Left ventricle myocardium inferior (tissue), 1 donor: Measurements from ENCODE around the gene GATA1. TPM values are rescaled to one million over a fixed set of nuclear protein-coding genes. Genes with fewer than 3 reads are reported as not detected.

Experiments
- DNase-seq: peaks from one replicate; pipeline ENCODE4 v3.0.0-alpha.2; 2020
- H3K27ac ChIP-seq: fragments of 200-600 bp; replicated peaks from 2 replicates; pipeline ENCODE4 v1.8.0; 2021
- H3K27me3 ChIP-seq: fragments of 200-600 bp; 2 replicates; pipeline ENCODE4 v1.8.0; 2021; ENCODE audit warnings: low read depth
- H3K36me3 ChIP-seq: fragments of 200-600 bp; 2 replicates; pipeline ENCODE4 v1.8.0; 2021
- H3K4me1 ChIP-seq: fragments of 200-600 bp; 2 replicates; pipeline ENCODE4 v1.8.0; 2021
- H3K4me3 ChIP-seq: fragments of 200-600 bp; 2 replicates; pipeline ENCODE4 v1.8.0; 2021; ENCODE audit warnings: mild to moderate bottlenecking, moderate library complexity
- H3K9me3 ChIP-seq: fragments of 200-600 bp; replicated peaks from 2 replicates; pipeline ENCODE4 v1.8.0; 2021
- intact Hi-C: fragments of 100-400 bp; cut with micrococcal nuclease; formaldehyde crosslinking; loops from one replicate; pipeline ENCODE4 v1.11.0; 2022
- total RNA-seq: library from RNA; stranded (reverse); fragmentation: NEBNext Ultra II Directional; extraction: Animal tissue kit (Norgen Biotek cat#: 25700); gene quantifications from one replicate; pipeline ENCODE4 v1.2.1, GENCODE V29; 2021
- TF ChIP-seq, protein P1 (sequence below): fragments of 200-600 bp; IDR thresholded peaks from 2 replicates; pipeline ENCODE4 v1.8.0; 2021; ENCODE audit warnings: antibody characterized with exemption, mild to moderate bottlenecking, borderline replicate concordance
- donor health status: DM: no; HTN: yes; CAD: no; lungs with severe emphysema.

GATA1 gene
- total RNA-seq, 1 donor from 2014 or later = not detected

- intact Hi-C loops = no loop called here
- Histone ChIP-seq H3K27ac (no peak overlapping the region), H3K4me3 (no peak overlapping the region), H3K4me1 (no peaks in the 10 kb centered on the region), H3K36me3 (peaks cover 33% of the 10 kb centered on the region), H3K9me3 (no peaks in the 10 kb centered on the region), H3K27me3 (peaks cover 17% of the 10 kb centered on the region)
- DNase-seq = no peak
- TF ChIP-seq, protein P1, sequence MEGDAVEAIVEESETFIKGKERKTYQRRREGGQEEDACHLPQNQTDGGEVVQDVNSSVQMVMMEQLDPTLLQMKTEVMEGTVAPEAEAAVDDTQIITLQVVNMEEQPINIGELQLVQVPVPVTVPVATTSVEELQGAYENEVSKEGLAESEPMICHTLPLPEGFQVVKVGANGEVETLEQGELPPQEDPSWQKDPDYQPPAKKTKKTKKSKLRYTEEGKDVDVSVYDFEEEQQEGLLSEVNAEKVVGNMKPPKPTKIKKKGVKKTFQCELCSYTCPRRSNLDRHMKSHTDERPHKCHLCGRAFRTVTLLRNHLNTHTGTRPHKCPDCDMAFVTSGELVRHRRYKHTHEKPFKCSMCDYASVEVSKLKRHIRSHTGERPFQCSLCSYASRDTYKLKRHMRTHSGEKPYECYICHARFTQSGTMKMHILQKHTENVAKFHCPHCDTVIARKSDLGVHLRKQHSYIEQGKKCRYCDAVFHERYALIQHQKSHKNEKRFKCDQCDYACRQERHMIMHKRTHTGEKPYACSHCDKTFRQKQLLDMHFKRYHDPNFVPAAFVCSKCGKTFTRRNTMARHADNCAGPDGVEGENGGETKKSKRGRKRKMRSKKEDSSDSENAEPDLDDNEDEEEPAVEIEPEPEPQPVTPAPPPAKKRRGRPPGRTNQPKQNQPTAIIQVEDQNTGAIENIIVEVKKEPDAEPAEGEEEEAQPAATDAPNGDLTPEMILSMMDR = no peak
Measured at GRCh38 chrX:48823053-48823452, 36.7 kb downstream of the GATA1 start.

GRCh38 chrX:48824066-48824465 lies 37.7 kb downstream of the GATA1 start:
- peaks cover 17% of the 10 kb centered on the region for H3K27me3 ChIP-seq

DNA sequence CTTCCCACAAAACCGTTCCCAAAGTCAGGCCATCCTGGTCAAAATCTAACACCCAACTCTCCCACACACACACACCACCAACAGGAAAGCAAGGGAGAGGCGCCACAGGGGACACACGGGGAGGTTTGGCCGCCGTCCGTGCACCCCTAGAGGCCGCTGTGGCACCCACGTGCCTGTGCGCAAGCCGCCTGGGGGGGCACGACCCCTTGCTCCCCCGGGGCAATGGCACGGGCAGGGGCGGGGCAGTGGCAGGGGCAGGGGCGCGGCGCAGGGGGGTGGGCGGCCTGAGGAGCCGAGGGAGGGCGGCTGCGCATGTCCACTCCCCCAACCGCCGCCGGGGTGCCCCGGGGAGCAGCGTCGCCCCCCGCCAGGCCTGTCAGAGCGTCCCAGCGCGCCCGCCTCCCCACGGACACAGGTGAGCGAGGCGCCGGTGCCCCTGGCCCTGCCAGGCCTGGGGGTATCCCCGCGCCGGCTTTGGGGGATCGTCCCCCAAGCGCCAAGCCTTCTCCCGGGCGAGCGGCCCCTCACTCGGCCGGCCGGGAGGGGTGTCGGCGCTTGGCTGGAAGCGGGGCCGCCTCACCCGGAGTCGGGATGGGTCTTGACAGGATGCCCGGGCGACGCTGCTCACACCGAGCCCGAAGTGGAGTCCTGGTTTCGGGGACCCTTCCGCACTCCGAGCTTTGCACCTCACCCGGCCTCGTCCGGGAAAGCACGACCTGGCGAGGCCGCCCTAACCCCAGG lies 39.9 kb downstream of the GATA1 start, which contains the start of gene ERAS:
Gene ERAS, plus strand, starts transcription at position 379 of the 741 bp plus-strand sequence. CDS start 2,611 bp downstream, outside the sequence.
- TF ChIP-seq, protein P1 = no peak
- no peaks in the 10 kb centered on the region for H3K4me1 ChIP-seq
- DNase-seq = no peak
- H3K36me3 ChIP-seq = peaks cover 23% of the 10 kb centered on the region
- H3K4me3 ChIP-seq = no peak within 1 kb of the TSS
- H3K27me3 ChIP-seq = peaks cover 31% of the 10 kb centered on the region
- no peak within 1 kb of the TSS for H3K27ac ChIP-seq
- intact Hi-C loops = no loop called here
- H3K9me3 ChIP-seq = no peaks in the 10 kb centered on the region

More at GRCh38 chrX:48824066-48824465, 37.7 kb downstream of the GATA1 start:
- Histone ChIP-seq H3K4me3 (no peak overlapping the region), H3K36me3 (peaks cover 23% of the 10 kb centered on the region), H3K9me3 (no peaks in the 10 kb centered on the region), H3K4me1 (no peaks in the 10 kb centered on the region), H3K27ac (no peak overlapping the region)
- DNase-seq = no peak
- TF ChIP-seq, protein P1 = no peak
- intact Hi-C loops = no loop called here

- Histone ChIP-seq H3K36me3 (peaks cover 19% of the 10 kb centered on the region), H3K4me1 (no peaks in the 10 kb centered on the region), H3K27ac (no peak overlapping the region), H3K9me3 (no peaks in the 10 kb centered on the region), H3K27me3 (peaks cover 39% of the 10 kb centered on the region), H3K4me3 (no peak overlapping the region)
- TF ChIP-seq, protein P1 = no peak
- intact Hi-C loops = no loop called here
- DNase-seq = no peak
Measured at GRCh38 chrX:48826876-48827653, 40.7 kb downstream of the GATA1 start.

DNA sequence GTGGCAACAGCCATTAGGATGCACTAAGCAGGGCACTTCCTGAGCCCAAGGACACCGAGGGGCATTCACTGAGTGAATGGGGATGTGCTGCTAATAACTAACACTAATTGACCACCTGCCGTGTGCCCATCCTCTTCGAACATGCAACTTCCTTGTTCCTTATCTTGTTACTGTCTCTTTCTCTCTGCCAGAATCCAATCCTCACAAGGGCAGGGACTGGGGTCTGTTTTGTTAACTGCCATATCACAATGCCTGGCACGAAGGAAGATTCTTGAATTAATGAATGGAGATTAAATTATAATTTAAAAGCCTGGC lies 41.2 kb downstream of the GATA1 start:
- Histone ChIP-seq H3K27me3 (peaks cover 44% of the 10 kb centered on the region), H3K4me1 (no peaks in the 10 kb centered on the region), H3K4me3 (no peak overlapping the region), H3K36me3 (peaks cover 19% of the 10 kb centered on the region), H3K27ac (no peak overlapping the region), H3K9me3 (no peaks in the 10 kb centered on the region)
- intact Hi-C loops = no loop called here
- TF ChIP-seq, protein P1 = no peak
- no peak for DNase-seq
